GM23248 (cell line): ENCODE results near the gene AGBL5. TPM values are rescaled to one million over a fixed set of nuclear protein-coding genes. Genes with fewer than 3 reads are reported as not detected.
A peak's percentile ranks its signal among the peaks of the same experiment; 100 is the strongest.

Source experiments
- DNase-seq: peaks from one replicate; pipeline ENCODE4 v3.0.0-alpha.2; 2015
- H2AFZ ChIP-seq: fragments of 200-600 bp; sonication (generic); 2 replicates; pipeline ENCODE4 v1.6.1; 2016; ENCODE audit warnings: antibody characterized with exemption
- H3F3A ChIP-seq: fragments of 200-600 bp; sonication (generic); 2 replicates; pipeline ENCODE4 v1.6.1; 2016; ENCODE audit warnings: mild to moderate bottlenecking, antibody characterized with exemption, mixed run types; ENCODE audit not compliant: insufficient read depth
- H3K27ac ChIP-seq: fragments of 200-600 bp; sonication (generic); 2 replicates; pipeline ENCODE4 v1.5.1; 2016; ENCODE audit warnings: mild to moderate bottlenecking
- H3K27me3 ChIP-seq: fragments of 200-600 bp; sonication (generic); replicated peaks from 2 replicates; pipeline ENCODE4 v1.6.1; 2016; ENCODE audit warnings: mild to moderate bottlenecking; ENCODE audit not compliant: insufficient read depth
- H3K36me3 ChIP-seq: fragments of 200-600 bp; sonication (generic); 2 replicates; pipeline ENCODE4 v1.6.1; 2016; ENCODE audit warnings: low read depth, mild to moderate bottlenecking
- H3K4me1 ChIP-seq: fragments of 200-600 bp; sonication (generic); 2 replicates; pipeline ENCODE4 v1.6.1; 2016; ENCODE audit warnings: mild to moderate bottlenecking; ENCODE audit not compliant: insufficient read depth
- H3K4me2 ChIP-seq: fragments of 200-600 bp; sonication (generic); one replicate; pipeline ENCODE4 v1.6.1; 2016; ENCODE audit warnings: mild to moderate bottlenecking; ENCODE audit not compliant: unreplicated experiment
- H3K4me3 ChIP-seq: fragments of 200-600 bp; sonication (generic); 2 replicates; pipeline ENCODE4 v1.5.1; 2016; ENCODE audit warnings: mild to moderate bottlenecking
- H3K79me2 ChIP-seq: fragments of 200-600 bp; sonication (generic); 2 replicates; pipeline ENCODE4 v1.6.1; 2016; ENCODE audit warnings: mild to moderate bottlenecking; ENCODE audit not compliant: insufficient read depth
- H3K9ac ChIP-seq: fragments of 200-600 bp; sonication (generic); 2 replicates; pipeline ENCODE4 v1.6.1; 2016; ENCODE audit warnings: mild to moderate bottlenecking
- H3K9me2 ChIP-seq: fragments of 200-600 bp; sonication (generic); 2 replicates; pipeline ENCODE4 v1.6.1; 2016; ENCODE audit warnings: mixed run types, mild to moderate bottlenecking, moderate library complexity; ENCODE audit not compliant: insufficient read depth
- H3K9me3 ChIP-seq: fragments of 200-600 bp; sonication (generic); one replicate; pipeline ENCODE4 v1.6.1; 2017; ENCODE audit warnings: low read depth
- H4K20me1 ChIP-seq: fragments of 200-600 bp; sonication (generic); 2 replicates; pipeline ENCODE4 v1.6.0; 2016; ENCODE audit not compliant: insufficient read depth
- EZH2 ChIP-seq: fragments of 200-600 bp; sonication (generic); IDR thresholded peaks from 2 replicates; pipeline ENCODE4 v1.6.1; 2018; ENCODE audit warnings: antibody characterized with exemption, mild to moderate bottlenecking; ENCODE audit not compliant: insufficient read depth, poor library complexity, severe bottlenecking
- EZH2phosphoT487 ChIP-seq: fragments of 200-600 bp; sonication (generic); IDR thresholded peaks from 2 replicates; pipeline ENCODE4 v1.6.1; 2018; ENCODE audit warnings: antibody characterized with exemption, moderate library complexity, mild to moderate bottlenecking, low read depth; ENCODE audit not compliant: insufficient read depth
- WGBS, 2 experiments: methylation state at CpG; one replicate each; pipeline ENCODE4 v1.1.6; 2015 to 2017; ENCODE audit warnings: low lambda C conversion rate in 2 of 2, low coverage in 1 of 2; ENCODE audit errors: missing lambda C conversion rate in 2 of 2; 5-methylcytosine and 5-hydroxymethylcytosine counted together
- in situ Hi-C: fragments of 300-500 bp; cut with MboI; formaldehyde crosslinking; loops from 2 replicates; pipeline ENCODE4 v1.15.0; 2020
- polyA plus RNA-seq: library from polyadenylated mRNA; unstranded; fragments of >200 nt; fragmentation: Nextera tagmentation; extraction: Ambion mirVana; gene quantifications from 2 replicates; pipeline ENCODE4 v1.2.1, GENCODE V29; 2016
- total RNA-seq: library from RNA; depleted of rRNA; stranded (reverse); fragments of >200 nt; shearing (Covaris generic); gene quantifications from 2 replicates; pipeline ENCODE4 v1.2.3, GENCODE V29; 2014

AGBL5 gene
- total and polyA plus RNA-seq, 2 experiments from 2014 or later, result 15.2 to 19.7 TPM

GRCh38 chr2:27070653-27071276 is 19.3 kb downstream of the AGBL5 start:
- H3K4me2 ChIP-seq, result peak overlapping the region; percentile 83
- H3K9me2 ChIP-seq, result no peaks in the 10 kb centered on the region
- TF ChIP-seq EZH2 (no peak), EZH2phosphoT487 (no peak)
- H3K4me3 ChIP-seq, result peak overlapping the region; percentile 91
- H3K27ac ChIP-seq, result peak overlapping the region; percentile 69
- H4K20me1 ChIP-seq, result no peaks in the 10 kb centered on the region
- H3K27me3 ChIP-seq, result no peaks in the 10 kb centered on the region
- H3F3A ChIP-seq, result peaks cover 18% of the 10 kb centered on the region
- peaks cover 14% of the 10 kb centered on the region for H3K36me3 ChIP-seq
- in situ Hi-C loops, result no loop called here
- peaks cover 21% of the 10 kb centered on the region for H3K4me1 ChIP-seq
- H3K79me2 ChIP-seq, result peaks cover 56% of the 10 kb centered on the region
- no peaks in the 10 kb centered on the region for H3K9me3 ChIP-seq
- peak overlapping the region; percentile 96 for H3K9ac ChIP-seq
- WGBS, 2 experiments, result 0 to 2% methylated on average over 11 of the region's 11 CpGs
- peak overlapping the region; percentile 73 for H2AFZ ChIP-seq
- no peak for DNase-seq

GRCh38 chr2:27071277-27071989 is 20.0 kb downstream of the AGBL5 start, which contains the start of gene OST4:
Gene OST4 (minus strand): TSS chr2:27071654.
- Histone ChIP-seq H3K27ac (peak within 1 kb of the TSS; percentile 69), H3F3A (peaks cover 12% of the 10 kb centered on the region; the same call in 1 of the 2 replicates), H4K20me1 (no peaks in the 10 kb centered on the region), H3K4me3 (peak within 1 kb of the TSS; percentile 91), H3K79me2 (peaks cover 50% of the 10 kb centered on the region), H3K27me3 (no peaks in the 10 kb centered on the region), H3K4me2 (peak within 1 kb of the TSS; percentile 83), H3K9me2 (no peaks in the 10 kb centered on the region), H3K36me3 (peaks cover 13% of the 10 kb centered on the region), H2AFZ (peak within 1 kb of the TSS; percentile 79), H3K4me1 (peaks cover 21% of the 10 kb centered on the region), H3K9ac (peak within 1 kb of the TSS; percentile 96), H3K9me3 (no peaks in the 10 kb centered on the region)
- WGBS, 2 experiments, result 1% methylated on average over 48 to 77 of the region's 86 CpGs
- in situ Hi-C loops, result no loop called here
- peak; percentile 98 for DNase-seq
- TF ChIP-seq EZH2 (no peak), EZH2phosphoT487 (no peak)

GRCh38 chr2:27071990-27072830 is 20.7 kb downstream of the AGBL5 start:
- peaks cover 12% of the 10 kb centered on the region; the same call in 1 of the 2 replicates for H3F3A ChIP-seq
- peaks cover 21% of the 10 kb centered on the region for H3K4me1 ChIP-seq
- H2AFZ ChIP-seq, result peak overlapping the region; percentile 79
- peaks cover 13% of the 10 kb centered on the region for H3K36me3 ChIP-seq
- H3K27ac ChIP-seq, result no peak overlapping the region
- DNase-seq, result peak; percentile 36
- H3K4me3 ChIP-seq, result peak overlapping the region; percentile 91
- peak overlapping the region; percentile 79 for H3K4me2 ChIP-seq
- in situ Hi-C loops, result no loop called here
- H4K20me1 ChIP-seq, result no peaks in the 10 kb centered on the region
- H3K79me2 ChIP-seq, result peaks cover 42% of the 10 kb centered on the region
- H3K9me2 ChIP-seq, result no peaks in the 10 kb centered on the region
- no peaks in the 10 kb centered on the region for H3K9me3 ChIP-seq
- WGBS, 2 experiments, result 14 to 22% methylated on average over 23 to 26 of the region's 34 CpGs
- TF ChIP-seq EZH2phosphoT487, result no peak
- no peak for TF ChIP-seq EZH2
- H3K9ac ChIP-seq, result peak overlapping the region; percentile 96
- H3K27me3 ChIP-seq, result no peaks in the 10 kb centered on the region

- 98 to 99% methylated on average over 5 of the region's 5 CpGs for WGBS, 2 experiments
- in situ Hi-C loops, result no loop called here
- Histone ChIP-seq H3K27me3 (no peaks in the 10 kb centered on the region), H4K20me1 (no peaks in the 10 kb centered on the region), H3K79me2 (peaks cover 35% of the 10 kb centered on the region), H3K4me3 (no peak overlapping the region), H3K36me3 (peaks cover 13% of the 10 kb centered on the region), H3K27ac (no peak overlapping the region), H3F3A (peaks cover 5% of the 10 kb centered on the region; the same call in 1 of the 2 replicates), H2AFZ (no peak overlapping the region), H3K9me2 (no peaks in the 10 kb centered on the region), H3K4me1 (peaks cover 21% of the 10 kb centered on the region), H3K9me3 (no peaks in the 10 kb centered on the region), H3K4me2 (no peak overlapping the region), H3K9ac (no peak overlapping the region)
- TF ChIP-seq EZH2phosphoT487 (no peak), EZH2 (no peak)
- no peak for DNase-seq
Measured at GRCh38 chr2:27072920-27073319, 21.5 kb downstream of the AGBL5 start.
